Thyroid gland (tissue), 4 donors: ENCODE data around the gene LMTK3. TPM values are rescaled to one million over a fixed set of nuclear protein-coding genes. Genes with fewer than 3 reads are reported as not detected.
"Not testable (repeated sequence)": the region's sequence is repeated elsewhere in the genome, so short reads cannot be mapped to it uniquely, and the experiment has no call there.

Experiments used
- DNase-seq, 2 donors: peaks; one replicate each; pipeline ENCODE4 v3.0.0-alpha.2; 2019
- H3K27ac ChIP-seq, 3 donors: fragments of 200-600 bp; sonication (generic); 1 replicate in 2 of 3; 2 replicates in 1 of 3; pipeline ENCODE4 v1.5.1; 2016 to 2019; ENCODE audit warnings: mild to moderate bottlenecking in 1 of 3, moderate library complexity in 1 of 3
- H3K27me3 ChIP-seq: fragments of 200-600 bp; sonication (generic); one replicate; pipeline ENCODE4 v1.5.1; 2019
- H3K36me3 ChIP-seq, 2 donors: fragments of 200-600 bp; sonication (generic); one replicate each; pipeline ENCODE4 v1.5.1; 2016 to 2019
- H3K4me1 ChIP-seq, 2 donors: fragments of 200-600 bp; sonication (generic); one replicate each; pipeline ENCODE4 v1.5.1; 2017 to 2019
- H3K4me3 ChIP-seq, 3 donors: fragments of 200-600 bp; sonication (generic); replicated peaks in 1 of 3; 1 replicate in 2 of 3; 2 replicates in 1 of 3; pipeline ENCODE4 v1.5.1; 2016; ENCODE audit warnings: mild to moderate bottlenecking in 1 of 3
- H3K9me3 ChIP-seq: fragments of 200-600 bp; sonication (generic); one replicate; pipeline ENCODE4 v1.5.1; 2017
- POLR2A ChIP-seq, 2 donors: fragments of 450-650 bp; IDR thresholded peaks; one replicate each; pipeline ENCODE4 v1.6.1; 2017; ENCODE audit warnings: antibody characterized with exemption in 2 of 2, mild to moderate bottlenecking in 2 of 2, moderate library complexity in 1 of 2
- WGBS, 2 donors: methylation state at CpG; one replicate each; pipeline ENCODE4 v1.1.5; 2017; 5-methylcytosine and 5-hydroxymethylcytosine counted together
- intact Hi-C: fragments of 100-400 bp; cut with DNase I; formaldehyde crosslinking; loops from one replicate; pipeline ENCODE4 v1.15.1; 2023
- total RNA-seq, 4 donors: library from RNA; depleted of rRNA; stranded (reverse); fragments of >200 nt; gene quantifications; one replicate each; pipeline ENCODE4 v1.2.3, GENCODE V29; 2016
- TF ChIP-seq, protein P1 (sequence below), 6 experiments: fragments of 200-600 bp in 3 of 6; fragments of 450-650 bp in 3 of 6; sonication (generic) in 3 of 6; IDR thresholded peaks; one replicate each; pipeline ENCODE4 v1.5.1; 2016 to 2019; ENCODE audit warnings: antibody characterized with exemption in 6 of 6, mild to moderate bottlenecking in 2 of 6, inconsistent platforms in 1 of 6, moderate library complexity in 1 of 6

LMTK3 gene
- total RNA-seq, 4 donors from 2014 or later = 3.0 to 7.1 (median 4.6) TPM

DNA sequence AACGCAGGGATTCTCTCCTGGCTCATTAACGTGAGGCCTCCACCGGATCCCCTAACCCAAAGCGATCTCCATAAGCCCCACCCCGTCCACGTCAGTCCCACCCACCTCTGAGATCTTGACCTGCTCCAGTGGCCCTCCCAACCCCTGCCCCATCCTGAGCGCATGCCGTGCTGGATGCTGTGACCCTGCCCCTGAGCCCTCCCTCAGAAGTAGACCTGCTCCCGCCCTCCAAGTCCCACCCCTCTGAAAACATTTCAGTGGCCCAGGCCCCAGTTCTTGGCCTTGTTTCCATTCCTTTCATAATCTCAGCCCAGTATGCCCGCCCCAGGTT is 19.9 kb downstream of the LMTK3 start:
- intact Hi-C loops = no loop called here
- no peaks in the 10 kb centered on the region for H3K27me3 ChIP-seq
- no peaks in the 10 kb centered on the region for H3K9me3 ChIP-seq
- H3K36me3 ChIP-seq = no peaks in the 10 kb centered on the region
- WGBS, 2 donors = 34 to 46% methylated on average over 10 of the region's 10 CpGs
- H3K4me1 ChIP-seq = peaks cover 23 to 47% of the 10 kb centered on the region in 2 donors
- peak overlapping the region in 2 of 3 donors; percentile 23 to 24 for H3K27ac ChIP-seq
- TF ChIP-seq, protein P1, sequence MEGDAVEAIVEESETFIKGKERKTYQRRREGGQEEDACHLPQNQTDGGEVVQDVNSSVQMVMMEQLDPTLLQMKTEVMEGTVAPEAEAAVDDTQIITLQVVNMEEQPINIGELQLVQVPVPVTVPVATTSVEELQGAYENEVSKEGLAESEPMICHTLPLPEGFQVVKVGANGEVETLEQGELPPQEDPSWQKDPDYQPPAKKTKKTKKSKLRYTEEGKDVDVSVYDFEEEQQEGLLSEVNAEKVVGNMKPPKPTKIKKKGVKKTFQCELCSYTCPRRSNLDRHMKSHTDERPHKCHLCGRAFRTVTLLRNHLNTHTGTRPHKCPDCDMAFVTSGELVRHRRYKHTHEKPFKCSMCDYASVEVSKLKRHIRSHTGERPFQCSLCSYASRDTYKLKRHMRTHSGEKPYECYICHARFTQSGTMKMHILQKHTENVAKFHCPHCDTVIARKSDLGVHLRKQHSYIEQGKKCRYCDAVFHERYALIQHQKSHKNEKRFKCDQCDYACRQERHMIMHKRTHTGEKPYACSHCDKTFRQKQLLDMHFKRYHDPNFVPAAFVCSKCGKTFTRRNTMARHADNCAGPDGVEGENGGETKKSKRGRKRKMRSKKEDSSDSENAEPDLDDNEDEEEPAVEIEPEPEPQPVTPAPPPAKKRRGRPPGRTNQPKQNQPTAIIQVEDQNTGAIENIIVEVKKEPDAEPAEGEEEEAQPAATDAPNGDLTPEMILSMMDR (IDR thresholded peaks at IDR 0.05) = no peak
- TF ChIP-seq POLR2A (IDR thresholded peaks at IDR 0.05) = no peak
- no peak overlapping the region for H3K4me3 ChIP-seq
- no peak for DNase-seq

DNA sequence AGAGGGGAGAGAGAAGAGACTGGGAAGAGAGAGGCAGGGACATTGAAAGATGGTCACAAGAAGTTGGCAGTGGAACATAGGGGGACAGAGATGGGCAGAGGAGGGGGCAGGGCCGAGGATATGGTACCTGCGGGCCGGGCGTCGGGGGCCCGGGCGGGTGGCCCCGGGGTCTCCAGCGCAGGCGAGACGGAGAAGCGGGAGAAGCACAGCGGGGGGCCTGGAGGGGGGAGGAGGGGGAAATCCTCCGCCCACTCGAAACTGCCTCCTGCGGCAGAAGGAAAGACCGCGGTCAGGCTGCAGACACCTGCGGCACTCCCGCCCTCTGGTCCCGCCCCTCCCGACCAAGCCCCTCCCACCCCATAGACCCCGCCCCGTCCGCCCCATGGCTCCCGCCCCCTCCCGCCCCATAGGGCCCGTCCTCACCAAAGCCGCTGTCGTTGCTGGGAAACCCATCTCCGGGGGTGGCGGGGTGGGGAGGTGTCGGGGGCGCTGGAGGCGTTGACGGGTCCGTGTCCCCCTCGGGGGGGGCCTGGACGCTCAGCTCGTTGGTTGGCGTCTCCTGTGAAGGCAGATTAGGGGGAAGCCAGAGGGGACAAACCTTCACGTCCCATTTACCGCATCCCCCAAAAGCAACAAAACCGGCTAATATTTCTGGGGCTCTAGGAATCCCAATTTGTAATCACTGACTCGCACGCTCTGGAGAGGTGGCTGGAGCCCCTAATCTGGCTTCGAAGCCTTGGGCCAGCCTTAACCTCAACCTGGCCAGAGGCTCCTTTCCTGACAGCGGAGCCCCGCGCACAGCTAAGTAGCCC is 20.4 kb downstream of the LMTK3 start:
- Histone ChIP-seq H3K36me3 (no peaks in the 10 kb centered on the region), H3K27me3 (no peaks in the 10 kb centered on the region), H3K27ac (peak overlapping the region in 2 of 3 donors; percentile 23 to 24), H3K9me3 (no peaks in the 10 kb centered on the region), H3K4me1 (peaks cover 23 to 47% of the 10 kb centered on the region in 2 donors), H3K4me3 (no peak overlapping the region)
- no peak for TF ChIP-seq POLR2A (IDR thresholded peaks at IDR 0.05)
- TF ChIP-seq, protein P1 (IDR thresholded peaks at IDR 0.05) = no peak
- DNase-seq = peak; percentile 51 to 57
- WGBS, 2 donors = 7 to 16% methylated on average over 13 to 33 of the region's 50 CpGs
- intact Hi-C loops = no loop called here

DNA sequence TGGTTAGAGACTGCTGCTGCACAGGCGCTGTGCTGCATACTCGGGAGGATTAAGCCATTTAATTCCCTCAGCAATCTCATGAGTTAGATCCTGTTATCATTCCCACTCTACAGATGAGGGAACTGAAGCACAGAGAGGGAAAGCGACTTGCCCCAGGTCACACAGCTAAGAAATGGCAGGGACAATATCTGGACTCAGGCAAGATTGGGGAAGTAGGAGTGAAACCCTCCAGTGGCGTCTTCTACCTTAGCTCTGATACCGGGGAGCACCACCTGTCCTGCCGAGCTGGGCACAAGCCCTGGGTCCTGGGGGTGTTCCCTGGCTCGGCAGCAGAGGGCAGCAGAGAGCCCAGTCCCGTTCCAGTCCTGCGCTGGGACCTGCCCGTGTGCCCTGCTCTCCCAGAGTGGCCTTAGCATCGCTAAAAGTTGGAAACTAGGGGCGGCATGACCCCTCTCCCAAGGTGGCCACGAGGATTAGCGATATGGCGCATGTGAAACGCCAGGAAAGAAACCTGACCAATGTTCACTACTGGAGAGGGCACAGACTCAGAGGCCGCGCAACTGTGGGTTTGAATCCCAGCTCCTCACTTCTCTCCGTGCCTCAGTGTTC is 21.9 kb downstream of the LMTK3 start:
- H3K27me3 ChIP-seq = no peaks in the 10 kb centered on the region
- H3K36me3 ChIP-seq = no peaks in the 10 kb centered on the region
- H3K4me3 ChIP-seq = no peak overlapping the region
- peak; percentile 76 to 79 for DNase-seq
- intact Hi-C loops = no loop called here
- H3K27ac ChIP-seq = no peak overlapping the region
- H3K9me3 ChIP-seq = no peaks in the 10 kb centered on the region
- H3K4me1 ChIP-seq = peaks cover 23 to 42% of the 10 kb centered on the region in 2 donors
- 32 to 41% methylated on average over 7 to 17 of the region's 19 CpGs for WGBS, 2 donors
- no peak for TF ChIP-seq POLR2A (IDR thresholded peaks at IDR 0.05)
- TF ChIP-seq, protein P1 (IDR thresholded peaks at IDR 0.05) = peak; percentile 89 to 96 (median 91)

DNA sequence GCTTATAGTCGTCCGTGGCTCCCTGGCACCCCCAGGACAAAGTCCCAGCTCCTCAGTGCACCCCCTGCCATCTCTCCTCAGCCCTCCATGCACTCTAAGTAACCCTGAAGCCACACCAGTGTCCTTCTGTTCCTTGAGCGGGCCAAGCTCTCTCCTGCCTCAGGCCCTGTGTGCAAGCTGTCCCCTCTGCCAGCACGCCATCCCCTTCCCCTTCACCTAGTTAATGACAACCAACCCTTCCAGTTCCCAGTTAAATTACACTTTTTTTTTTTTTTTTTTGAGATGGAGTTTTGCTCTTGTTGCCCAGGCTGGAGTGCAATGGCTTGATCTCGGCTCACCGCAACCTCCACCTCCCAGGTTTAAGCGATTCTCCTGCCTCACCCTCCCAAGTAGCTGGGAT is 23.2 kb downstream of the LMTK3 start:
- WGBS, 2 donors = 89% methylated on average over 7 of the region's 7 CpGs
- intact Hi-C loops, H3K4me3 ChIP-seq, H3K27me3 ChIP-seq, H3K9me3 ChIP-seq, H3K36me3 ChIP-seq, DNase-seq: not testable (repeated sequence)
- peaks cover 20 to 36% of the 10 kb centered on the region in 2 donors for H3K4me1 ChIP-seq
- H3K27ac ChIP-seq = peak overlapping the region; percentile 61 to 80 (median 80)

DNA sequence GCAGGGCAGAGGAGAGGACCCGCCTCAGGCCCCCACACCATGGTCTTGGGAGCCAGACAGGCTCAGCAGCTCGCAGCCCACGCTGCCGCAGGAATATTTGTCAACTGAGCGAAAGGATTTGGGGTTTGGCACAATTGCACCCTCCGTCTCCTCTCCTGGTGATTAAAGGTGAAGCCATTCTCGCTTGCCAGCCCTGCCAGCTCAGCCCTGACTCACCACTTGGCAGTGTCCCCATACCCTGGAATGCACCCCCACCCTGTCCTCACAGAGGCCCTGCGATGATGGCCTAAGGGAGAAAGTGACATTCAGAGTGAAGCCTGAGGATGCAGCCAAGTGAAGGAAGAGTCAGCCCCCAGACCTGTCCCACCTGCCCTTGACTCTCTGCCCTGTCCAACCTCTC is 23.7 kb downstream of the LMTK3 start:
- intact Hi-C loops = no loop called here
- Histone ChIP-seq H3K9me3 (no peaks in the 10 kb centered on the region), H3K4me1 (peaks cover 20 to 36% of the 10 kb centered on the region in 2 donors), H3K36me3 (no peaks in the 10 kb centered on the region), H3K27me3 (no peaks in the 10 kb centered on the region), H3K27ac (peak overlapping the region; percentile 61 to 80 (median 80)), H3K4me3 (no peak overlapping the region)
- peak; percentile 91 to 93 for DNase-seq
- TF ChIP-seq POLR2A (IDR thresholded peaks at IDR 0.05) = no peak
- TF ChIP-seq, protein P1 (IDR thresholded peaks at IDR 0.05) = no peak
- 48 to 53% methylated on average over 2 to 8 of the region's 8 CpGs for WGBS, 2 donors
